Measurements from ENCODE around the gene TRIM22.
"Not testable (repeated sequence)": the region's sequence is repeated elsewhere in the genome, so short reads cannot be mapped to it uniquely, and the experiment has no call there.

- TF ChIP-seq FOXM1 (IDR thresholded peaks at IDR 0.05; ENCODE audit: low read depth); FOXM1 (CRISPR knock-in tag; IDR thresholded peaks at IDR 0.05; ENCODE audit: low read depth); CHD2 (IDR thresholded peaks at IDR 0.05; ENCODE audit: low read depth, low read length); SMC3 (conservative IDR thresholded peaks at IDR 0.05; ENCODE audit: insufficient read depth, low read depth, low read length); POLR2AphosphoS2 (IDR thresholded peaks at IDR 0.05; ENCODE audit: low read length): not testable (repeated sequence)
- TF ChIP-seq, protein P1, sequence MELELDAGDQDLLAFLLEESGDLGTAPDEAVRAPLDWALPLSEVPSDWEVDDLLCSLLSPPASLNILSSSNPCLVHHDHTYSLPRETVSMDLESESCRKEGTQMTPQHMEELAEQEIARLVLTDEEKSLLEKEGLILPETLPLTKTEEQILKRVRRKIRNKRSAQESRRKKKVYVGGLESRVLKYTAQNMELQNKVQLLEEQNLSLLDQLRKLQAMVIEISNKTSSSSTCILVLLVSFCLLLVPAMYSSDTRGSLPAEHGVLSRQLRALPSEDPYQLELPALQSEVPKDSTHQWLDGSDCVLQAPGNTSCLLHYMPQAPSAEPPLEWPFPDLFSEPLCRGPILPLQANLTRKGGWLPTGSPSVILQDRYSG (tag; conservative IDR thresholded peaks at IDR 0.05; ENCODE audit: low read depth) = not testable (repeated sequence)
These were observed 6.0 kb upstream of the TRIM22 start for GRCh38 chr11:5683620-5684019.

Data from K562 (cell line).